Measurements from ENCODE around the gene NR3C2.
A peak's percentile ranks its signal among the peaks of the same experiment; 100 is the strongest.

NR3C2 gene

DNA sequence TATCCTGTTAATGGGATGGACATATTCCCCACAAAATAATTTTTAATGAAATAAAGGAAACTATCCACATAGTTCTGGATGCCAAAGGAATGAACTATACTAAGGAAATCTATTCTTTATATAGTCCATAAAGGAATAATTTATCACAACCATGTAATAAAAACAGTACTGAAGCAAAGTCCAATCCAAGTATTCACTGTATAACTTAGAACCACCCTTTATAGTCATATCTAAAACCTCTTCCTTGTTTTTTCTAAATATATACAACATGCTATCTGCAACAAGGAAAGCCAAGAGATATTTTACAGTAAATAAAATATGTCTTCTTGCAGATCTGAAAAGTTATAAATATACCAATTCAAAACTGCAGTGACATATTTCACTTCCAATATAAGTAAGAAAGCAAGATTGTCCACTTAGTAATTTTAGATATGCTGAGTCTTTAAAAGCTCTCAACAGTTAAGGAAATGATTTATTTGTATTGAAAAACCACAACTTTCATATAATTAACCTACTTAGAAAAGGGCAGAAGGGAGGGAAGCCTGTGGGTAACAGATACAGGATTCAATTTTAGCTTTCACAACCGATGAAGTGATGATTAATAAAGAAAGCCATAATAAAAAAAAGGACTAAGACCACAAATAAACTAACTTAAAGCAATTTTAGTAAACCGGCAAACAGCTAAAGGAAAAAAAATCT, 8.0 kb downstream of the NR3C2 start:
- DNase-seq = no peak

DNA sequence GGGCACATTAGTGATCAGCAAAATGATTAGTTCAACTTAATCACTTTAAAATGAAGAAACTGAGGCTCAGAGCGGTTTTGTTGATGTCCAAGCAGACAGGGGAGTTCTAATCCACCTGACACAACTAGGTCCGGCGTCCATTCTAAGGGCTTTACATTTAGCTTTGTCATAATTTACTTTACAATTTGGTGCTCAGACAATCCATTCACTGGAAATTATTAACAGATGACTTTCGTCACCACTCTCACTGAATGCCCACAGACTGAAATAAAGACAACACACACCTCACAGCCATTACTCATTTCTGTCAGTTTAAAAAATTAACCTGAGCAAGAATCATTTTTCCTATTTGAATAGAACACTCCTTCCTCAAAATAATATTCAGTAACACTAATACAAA, 10.8 kb downstream of the NR3C2 start:
- no peak for DNase-seq

DNA sequence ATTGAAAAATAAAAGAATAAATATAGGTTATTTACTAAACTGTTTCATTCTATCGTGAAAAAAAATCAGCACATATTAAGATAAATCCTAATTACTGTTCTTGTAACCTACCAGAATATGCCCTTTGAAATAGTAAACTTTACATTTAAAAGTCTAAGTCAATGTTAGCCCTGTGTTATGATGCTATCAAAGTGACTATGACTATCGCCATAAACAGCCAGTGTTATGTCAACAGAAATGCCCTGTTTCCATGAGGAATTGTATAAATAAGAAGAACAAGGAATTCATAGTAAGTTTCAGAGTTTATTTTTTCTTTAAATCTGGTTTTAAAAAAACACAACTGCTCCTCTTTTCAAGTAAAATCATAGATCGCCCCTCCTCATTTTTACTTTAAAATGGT, 11.4 kb downstream of the NR3C2 start:
- no peak for DNase-seq

DNA sequence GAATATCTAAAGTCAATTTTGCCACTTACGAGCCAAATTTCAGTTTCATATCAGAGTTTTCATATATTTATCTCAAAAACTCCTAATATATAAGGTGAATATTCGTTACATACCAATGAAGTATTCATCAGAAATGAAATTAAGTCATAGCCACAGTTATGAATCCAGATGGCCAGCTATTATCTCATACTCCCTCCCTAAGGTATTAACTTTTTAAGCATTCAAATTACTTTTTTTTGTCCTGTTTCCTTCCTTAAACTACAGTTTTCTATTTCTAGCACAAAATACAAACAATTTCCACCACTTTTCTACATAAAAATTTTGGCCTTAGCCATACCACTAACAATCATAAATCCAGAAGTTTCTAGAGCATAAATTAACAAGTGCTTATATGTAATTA, 13.0 kb downstream of the NR3C2 start:
- no peak for DNase-seq

DNA sequence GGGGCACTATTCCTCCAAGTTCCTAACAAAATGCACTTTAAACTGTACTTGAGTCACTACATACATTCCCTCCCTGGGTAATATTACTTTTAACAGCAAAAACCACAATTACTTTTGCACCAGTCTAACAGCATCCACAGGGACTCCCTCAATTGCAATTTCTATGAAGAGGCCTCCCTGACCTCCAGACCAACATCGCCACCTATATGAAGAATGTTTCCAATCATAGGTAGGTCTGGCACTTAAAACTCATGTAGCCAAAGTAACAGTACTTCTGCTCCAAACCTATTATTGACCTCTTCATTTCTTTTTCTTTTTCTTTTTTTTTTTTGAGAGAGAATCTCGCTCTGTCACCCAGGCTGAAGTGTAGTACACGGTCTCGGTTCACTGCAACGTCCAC, 15.6 kb downstream of the NR3C2 start:
- no peak for DNase-seq

DNA sequence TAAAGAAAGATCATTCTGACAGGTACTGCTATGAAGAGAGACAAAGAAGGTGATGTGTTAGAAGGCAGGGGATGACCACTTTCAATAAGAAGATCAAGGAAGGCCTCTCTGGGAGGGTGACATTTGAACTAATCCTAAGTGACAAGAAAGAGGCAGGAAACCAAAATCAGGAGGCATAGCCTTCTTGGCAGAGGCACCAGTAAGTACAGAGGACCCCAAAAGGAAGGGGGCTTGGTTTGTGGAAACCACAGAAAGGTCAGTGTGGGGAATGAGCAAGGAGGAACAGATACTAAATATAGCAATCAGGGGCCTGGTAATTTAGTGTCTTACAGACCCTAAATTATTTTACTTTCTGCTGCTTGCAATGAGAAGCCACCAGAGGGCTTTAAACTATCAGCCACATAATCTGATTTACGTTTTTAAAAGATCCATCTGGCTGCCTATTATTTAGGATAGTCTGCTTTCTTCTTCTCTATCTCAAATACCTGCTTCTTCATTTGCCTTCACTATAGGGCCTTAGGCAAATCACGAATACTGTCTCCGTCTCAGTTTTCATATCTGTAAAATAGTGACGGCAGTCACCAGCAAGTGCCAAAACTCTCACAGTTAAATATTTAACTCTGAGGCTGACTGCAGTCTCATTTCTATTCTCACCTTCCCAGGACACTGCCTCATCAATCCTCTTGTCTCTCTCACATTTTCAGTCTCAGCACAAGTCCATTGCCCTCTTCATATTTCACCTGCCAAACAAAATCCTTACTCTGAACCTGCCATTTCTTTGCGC, 16.7 kb downstream of the NR3C2 start:
- no peak for DNase-seq

DNA sequence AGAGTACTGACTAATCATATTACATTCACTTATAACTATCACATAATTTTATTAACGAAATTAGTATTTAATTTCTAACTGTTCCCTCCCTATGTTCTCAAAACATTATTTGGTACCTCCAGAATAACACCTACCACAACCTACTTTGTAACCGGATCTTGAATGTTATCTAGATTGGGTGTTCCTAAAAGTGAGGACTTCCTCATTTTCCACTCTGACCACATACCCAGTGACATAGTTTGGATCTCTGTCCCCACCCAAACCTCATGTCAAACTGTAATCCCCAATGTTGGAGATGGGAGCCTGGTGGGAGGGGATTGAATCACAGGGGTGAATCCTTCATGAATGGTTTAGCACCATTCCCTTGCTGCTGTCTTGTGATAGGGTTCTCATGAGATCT, 21.8 kb downstream of the NR3C2 start:
- DNase-seq = no peak

DNA sequence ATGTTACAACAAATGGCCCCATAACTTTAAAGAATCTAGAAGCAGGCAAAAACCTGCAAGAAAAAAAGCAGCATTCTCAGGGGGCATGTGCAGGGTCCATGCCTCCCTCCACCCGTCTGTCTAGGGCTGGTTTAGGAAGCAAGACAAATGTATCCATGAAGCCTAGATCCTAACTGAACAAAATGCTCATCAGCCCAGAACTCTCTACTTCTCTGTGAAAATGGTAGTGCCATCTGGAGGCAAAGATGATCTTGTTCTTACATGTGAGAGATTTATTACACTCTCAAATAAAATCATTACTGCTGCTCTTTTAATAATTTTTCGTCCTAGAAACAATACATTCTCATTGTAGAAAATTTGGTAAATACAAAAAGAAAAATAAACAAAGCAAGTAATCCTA, 26.7 kb downstream of the NR3C2 start:
- DNase-seq = no peak

DNA sequence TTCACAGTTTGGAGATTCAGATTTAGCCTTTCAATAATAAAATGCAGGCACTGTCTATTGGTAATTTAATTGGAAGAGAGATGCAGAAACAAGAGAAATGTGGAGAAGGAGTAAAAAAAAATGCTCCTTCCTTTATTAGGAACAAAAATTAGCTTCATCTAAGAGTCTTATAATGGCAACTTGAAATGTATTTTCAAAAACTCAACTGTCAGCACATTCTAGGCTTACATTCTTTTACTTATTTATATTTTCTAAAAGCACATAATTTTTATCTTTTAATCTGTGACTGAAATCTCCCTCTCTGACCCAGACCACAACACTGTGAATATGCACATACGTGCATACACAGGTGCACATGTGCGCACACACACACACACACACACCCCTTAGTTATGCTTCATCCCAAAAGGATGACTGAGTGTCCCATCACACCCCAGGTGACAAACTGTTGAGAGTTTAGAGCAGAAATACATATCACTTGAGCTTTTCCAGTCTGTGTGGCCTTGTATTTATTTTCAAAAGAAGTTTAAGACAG, 29.7 kb downstream of the NR3C2 start:
- DNase-seq = no peak

DNA sequence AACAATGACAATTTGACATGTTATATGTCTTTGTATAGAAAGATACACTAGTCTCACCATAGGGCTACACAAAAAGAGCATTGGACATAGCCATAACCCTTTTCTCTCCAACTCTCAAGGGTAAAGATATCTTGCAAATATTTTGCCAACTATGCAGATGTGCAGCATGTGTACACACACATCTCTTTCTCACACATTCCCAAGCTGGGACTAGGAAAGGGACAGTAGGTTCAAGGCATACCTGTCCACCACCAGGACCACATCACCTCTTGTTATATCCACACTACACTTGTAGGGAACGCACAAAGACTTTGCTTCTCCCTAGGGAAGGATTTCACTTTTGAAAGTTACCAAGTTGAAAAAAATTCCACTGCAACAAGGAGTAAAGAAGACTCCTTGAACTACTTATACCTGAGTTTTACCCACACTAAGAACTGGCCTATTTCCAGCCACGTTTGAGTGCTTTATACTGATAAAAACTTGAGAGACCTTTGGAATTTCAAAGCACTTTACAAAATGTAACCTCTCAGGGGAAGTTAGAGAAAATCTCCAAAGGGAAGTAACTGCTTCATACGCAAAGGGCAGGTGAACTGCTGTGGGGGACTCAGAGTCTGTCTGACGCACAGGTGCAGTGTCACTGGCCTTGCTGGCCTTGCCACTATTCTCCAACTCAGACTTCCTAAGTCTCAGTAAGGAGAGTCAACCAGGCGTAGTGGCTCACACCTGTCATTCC, 36.9 kb downstream of the NR3C2 start:
- DNase-seq = no peak

DNA sequence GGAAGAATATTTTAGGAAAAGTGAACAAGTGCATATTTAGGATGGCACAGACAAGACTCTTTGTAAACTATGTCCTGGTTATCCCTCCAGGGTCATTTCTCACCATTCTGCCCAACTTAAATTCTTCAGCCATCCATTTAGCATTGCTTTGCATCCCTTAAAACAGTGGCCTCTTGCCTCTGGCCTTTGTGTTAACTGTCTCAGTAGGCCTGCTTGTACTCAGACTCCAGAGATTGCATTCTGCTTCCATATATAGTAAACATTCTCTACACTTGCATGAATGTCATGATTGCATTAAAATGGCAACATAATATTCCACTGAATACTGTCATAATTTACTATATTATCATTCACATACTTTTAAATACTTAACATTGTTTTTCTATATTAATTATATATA, 43.2 kb downstream of the NR3C2 start:
- DNase-seq = no peak

DNA sequence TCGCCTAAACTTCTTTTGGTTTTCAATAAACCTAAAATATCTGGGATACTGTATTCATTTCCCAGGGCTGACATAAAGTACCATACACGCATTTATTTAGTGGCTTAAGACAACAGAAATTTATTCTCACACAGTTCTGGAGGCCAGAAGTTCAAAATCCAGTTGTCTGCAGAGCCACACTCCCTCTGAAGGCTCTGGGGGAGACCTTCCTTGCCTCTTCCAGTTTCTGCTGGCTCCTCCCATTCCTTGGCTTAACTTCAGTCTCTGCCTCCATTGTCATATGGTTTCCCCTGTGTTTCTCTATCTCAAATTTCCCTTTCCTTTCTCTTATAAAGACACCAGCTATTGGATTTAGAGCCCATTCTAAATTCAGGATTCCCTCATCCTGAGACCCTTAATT, 44.4 kb downstream of the NR3C2 start:
- no peak for DNase-seq

DNA sequence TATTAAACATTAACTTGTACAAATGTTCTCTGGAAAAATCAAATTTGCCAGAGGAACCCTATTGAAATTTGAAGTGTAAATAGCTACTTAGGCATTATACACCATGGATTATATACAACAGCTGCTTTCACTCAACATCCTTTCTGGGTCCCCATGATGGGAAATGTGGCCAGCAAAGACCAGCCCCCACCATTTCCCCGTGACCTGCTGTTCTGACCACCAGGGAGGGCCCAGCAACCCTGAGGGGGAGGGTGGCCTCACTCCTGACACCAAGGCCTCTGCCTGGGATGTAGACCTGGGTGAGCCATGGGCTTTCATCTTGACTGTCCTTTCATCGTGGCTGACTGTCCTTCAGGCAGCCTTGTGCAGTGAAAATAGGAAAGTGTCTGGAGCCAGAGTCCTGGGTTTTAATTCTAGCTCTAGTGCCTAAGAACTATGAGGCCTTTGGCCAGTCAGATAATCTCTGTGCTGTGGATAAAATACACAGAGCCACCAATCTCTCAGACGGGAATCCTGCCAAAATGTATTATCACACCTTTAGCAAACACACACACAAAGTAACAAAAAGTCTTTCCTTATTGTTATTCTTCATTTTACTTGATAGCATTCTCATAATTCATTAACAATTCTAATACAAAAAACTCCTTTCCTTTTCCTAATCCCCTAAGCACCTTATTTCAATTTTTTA, 45.1 kb downstream of the NR3C2 start:
- DNase-seq = no peak

DNA sequence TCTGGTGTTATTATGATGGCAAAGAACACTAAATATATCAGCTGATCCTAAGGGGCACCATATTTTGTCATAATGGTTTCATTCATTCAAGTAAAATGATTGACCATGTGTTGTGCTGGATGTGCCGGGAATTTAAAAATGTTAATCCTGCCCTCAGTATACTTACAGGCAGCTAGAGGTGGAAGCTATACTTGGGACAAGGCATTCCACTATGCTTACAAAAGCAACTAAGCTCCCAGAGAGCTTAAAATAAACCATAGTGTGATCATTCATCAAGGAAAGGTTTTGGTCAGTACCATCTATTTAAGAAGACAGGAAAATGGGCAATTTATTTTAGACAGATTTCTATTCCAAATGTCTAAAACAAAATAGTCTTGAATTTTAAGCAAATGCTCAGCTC, 46.4 kb downstream of the NR3C2 start:
- DNase-seq = no peak

DNA sequence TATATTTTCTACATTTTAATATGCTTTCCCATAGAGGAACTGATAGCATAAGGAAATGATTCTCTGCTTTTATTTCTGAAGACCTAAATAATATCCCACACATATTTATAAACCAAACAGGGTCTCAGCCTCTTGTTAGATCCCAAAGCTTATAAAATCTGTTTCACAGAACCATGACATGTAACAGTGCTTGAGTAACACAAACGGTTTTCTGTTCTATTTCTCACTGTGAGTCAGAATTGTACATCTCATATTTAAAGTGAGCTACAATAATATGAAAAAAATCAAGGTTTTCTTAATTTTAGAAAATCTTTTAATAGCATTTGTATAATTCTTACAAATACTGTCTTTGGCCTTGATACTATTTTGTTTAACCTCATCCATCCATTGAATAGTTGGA, 51.2 kb downstream of the NR3C2 start:
- DNase-seq = no peak

DNA sequence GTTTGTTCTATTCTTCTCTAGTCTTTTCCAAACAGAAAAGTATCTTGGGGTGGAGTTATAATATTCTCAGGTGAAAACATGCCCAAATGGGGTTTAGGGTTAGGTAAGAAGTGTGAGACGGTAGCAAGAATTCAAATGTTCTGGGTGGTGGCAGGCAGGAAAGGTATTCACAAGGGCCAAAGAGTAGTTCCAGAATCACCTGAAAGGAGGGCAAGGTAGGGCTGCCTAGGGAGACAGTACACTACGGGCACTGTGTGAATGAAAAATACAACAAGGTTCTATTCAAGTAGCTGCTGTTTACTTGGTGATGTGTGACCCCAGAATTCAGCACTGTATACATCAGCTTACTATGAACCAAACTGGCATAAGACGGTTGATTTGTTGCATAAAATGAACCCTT, 51.9 kb downstream of the NR3C2 start:
- DNase-seq = no peak

DNA sequence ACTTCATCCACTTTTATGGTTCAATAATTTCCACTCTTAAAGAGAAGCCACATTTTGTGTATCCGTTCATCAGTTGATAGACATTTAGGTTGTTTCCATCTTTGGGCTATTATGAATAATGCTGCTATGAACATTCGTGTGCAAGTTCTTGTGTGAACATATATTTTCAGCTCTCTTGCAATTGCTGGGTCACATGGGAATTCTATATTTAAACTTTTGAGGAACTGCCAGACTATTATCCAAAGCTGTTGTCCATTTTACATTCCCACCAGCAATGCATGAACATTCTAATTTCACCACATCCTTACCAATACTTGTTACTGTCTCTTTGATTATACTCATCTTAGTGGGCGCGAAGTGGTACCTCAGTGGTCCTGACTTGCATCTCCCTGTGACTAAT, 61.9 kb downstream of the NR3C2 start:
- DNase-seq = no peak

DNA sequence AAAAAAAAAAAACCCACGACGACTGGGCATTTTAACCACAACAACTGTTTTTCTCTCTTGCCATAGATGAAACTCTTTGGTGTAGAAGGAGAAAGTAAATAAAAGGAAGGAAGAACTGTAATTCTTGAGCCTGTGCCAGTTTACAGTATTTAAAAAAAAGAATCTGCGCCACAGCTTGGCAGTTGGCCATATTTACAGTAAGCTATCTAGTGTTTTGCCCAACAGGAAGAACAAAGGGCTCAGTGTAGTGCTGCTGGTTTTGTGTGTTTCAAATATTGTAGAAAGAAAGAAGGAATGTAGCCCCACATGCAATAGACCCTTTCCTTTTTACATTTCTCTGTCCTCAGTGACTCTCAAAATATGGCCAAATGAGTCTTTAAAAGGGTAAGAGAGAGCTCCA, 66.1 kb downstream of the NR3C2 start:
- peak in 2 of 4 experiments; percentile 8 to 25 for DNase-seq

DNA sequence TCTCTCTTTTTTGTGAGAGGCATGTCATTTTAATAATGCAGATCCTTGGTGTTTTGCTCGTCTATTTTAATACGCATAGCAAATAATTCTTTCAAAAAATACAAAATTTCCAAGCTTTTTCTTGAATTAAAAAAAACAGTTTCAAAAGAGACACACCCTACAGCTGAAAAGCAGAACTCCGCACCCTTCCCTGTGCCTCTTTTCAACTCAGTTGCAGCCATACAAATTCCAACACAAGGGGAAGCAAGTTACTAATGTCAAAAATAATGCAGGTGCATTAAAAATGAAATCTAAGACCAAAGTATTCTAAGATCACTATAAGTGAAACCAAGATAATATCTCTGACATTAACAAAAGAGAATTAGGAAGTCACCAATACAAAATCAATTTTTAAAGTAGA, 66.6 kb downstream of the NR3C2 start:
- no peak for DNase-seq

DNA sequence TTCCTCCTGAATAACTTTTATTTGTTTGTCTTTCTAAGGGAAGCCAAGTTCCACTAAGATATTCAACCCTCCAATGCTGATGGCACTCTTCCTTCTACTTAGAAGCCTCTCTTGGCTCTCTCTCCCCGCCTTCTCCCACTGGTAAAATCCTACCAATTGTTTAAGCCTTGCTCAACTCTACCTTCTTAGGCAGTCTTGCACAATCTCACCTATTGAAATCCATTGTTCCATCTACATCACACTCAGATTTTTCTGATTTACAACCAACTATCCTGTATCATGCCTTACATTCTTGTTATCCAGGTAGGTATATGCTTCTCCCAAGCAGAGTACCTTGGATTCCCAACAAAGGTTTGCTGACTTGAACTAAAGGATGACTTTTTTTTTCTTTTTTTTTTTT, 69.1 kb downstream of the NR3C2 start:
- no peak for DNase-seq

DNA sequence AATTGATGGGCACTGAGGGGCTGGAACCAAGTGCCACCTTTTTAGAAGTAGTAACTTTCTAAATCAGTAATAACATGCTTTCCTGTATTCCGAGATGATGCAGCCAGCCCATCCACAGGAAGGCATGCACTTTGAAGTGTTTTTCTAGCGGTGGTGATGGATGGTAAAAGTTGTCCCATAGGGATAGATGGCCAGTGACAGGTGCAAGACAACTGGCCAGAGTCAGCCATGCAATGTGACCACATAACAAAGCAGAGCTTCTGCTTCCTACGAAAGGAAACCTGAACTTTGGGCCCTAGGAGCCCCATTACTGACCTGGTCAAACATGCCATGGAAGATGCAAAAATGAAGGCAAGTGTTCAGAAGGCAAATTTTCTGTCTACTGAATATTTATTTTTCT, 72.3 kb downstream of the NR3C2 start:
- no peak for DNase-seq

DNA sequence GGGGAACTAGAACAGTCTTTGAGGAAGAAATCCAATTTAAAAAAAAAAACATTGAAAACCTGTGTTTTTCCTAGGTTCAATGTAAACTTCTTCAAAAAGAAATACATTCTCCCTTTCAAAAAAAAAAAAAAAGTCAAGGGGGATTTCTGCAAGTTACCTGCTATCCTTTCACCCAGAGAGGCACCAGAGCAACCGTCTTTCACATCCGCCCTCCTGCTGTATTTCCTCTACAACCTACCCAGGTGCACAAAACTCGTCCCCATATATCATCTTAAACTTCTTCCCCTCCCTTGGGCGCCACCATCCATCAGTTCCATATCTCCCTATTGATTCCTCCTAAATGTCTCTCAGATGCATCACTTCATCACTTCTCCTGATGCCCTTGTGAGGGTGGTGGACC, 74.5 kb downstream of the NR3C2 start:
- DNase-seq = no peak

DNA sequence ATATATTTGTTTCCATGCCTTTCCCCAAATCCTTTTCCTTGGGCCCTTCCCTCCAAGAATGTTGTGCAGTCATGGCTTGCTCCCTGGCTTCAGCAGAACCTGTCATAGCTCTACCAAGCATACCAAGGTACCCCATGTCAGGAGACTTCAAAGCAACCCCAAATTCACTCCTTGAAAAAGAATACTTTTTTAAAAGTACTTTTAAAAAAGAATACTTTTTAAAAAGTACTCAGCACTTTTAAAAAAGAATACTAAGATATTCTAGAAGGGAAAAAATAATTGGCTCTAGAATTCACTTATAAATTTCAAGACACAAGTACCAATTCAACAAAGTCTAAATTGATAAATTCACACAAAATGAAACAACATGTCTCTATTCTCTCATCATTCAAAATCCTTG, 76.0 kb downstream of the NR3C2 start:
- DNase-seq = no peak

Measured in activated naive CD4-positive, alpha-beta T cell (primary cell).